Progenitor cell of endocrine pancreas (in vitro differentiated cells): ENCODE data around the gene BCAS3. TPM values are rescaled to one million over a fixed set of nuclear protein-coding genes. Genes with fewer than 3 reads are reported as not detected.

Experiments used
- DNase-seq: peaks from one replicate; pipeline ENCODE4 v3.0.0; 2021; ENCODE audit warnings: low spot score; ENCODE audit not compliant: unreplicated experiment
- H3K27ac Mint-ChIP-seq: 2 replicates; pipeline ENCODE4 v1.8.0; 2021; ENCODE audit warnings: mild to moderate bottlenecking, moderate library complexity, mixed read lengths
- H3K27me3 Mint-ChIP-seq: 2 replicates; pipeline ENCODE4 v1.8.0; 2021; ENCODE audit warnings: mixed read lengths
- H3K36me3 Mint-ChIP-seq: 2 replicates; pipeline ENCODE4 v1.8.0; 2022; ENCODE audit warnings: mixed read lengths; ENCODE audit not compliant: insufficient read depth
- H3K4me1 Mint-ChIP-seq: 2 replicates; pipeline ENCODE4 v1.8.0; 2021; ENCODE audit warnings: low read depth, mixed read lengths
- H3K4me3 Mint-ChIP-seq: 2 replicates; pipeline ENCODE4 v1.8.0; 2021; ENCODE audit warnings: low read depth, mild to moderate bottlenecking, moderate library complexity, mixed read lengths
- H3K9me3 Mint-ChIP-seq: 2 replicates; pipeline ENCODE4 v1.8.0; 2021; ENCODE audit warnings: low read depth, mixed read lengths
- CTCF ChIP-seq: fragments of 200-600 bp; sonication (generic); IDR thresholded peaks from one replicate; pipeline ENCODE4 v1.5.0; 2021; ENCODE audit warnings: antibody characterized with exemption, mild to moderate bottlenecking; ENCODE audit not compliant: unreplicated experiment
- total RNA-seq: library from RNA; stranded (reverse); gene quantifications from 2 replicates; pipeline ENCODE4 v1.2.1, GENCODE V29; 2021

The BCAS3 gene
- total RNA-seq, 1 donor from 2014 or later: 36.1 TPM

- Mint-ChIP-seq H3K36me3 (no peaks in the 10 kb centered on the region), H3K4me1 (peaks cover 25% of the 10 kb centered on the region), H3K9me3 (no peaks in the 10 kb centered on the region), H3K27me3 (peaks cover 55% of the 10 kb centered on the region), H3K4me3 (peak overlapping the region; percentile 16), H3K27ac (no peak overlapping the region)
- TF ChIP-seq CTCF: no peak
- no peak for DNase-seq
Observed at GRCh38 chr17:61395983-61396585, 718.4 kb downstream of the BCAS3 start.

GRCh38 chr17:61396586-61397085 is 719.0 kb downstream of the BCAS3 start:
- no peak overlapping the region for H3K27ac Mint-ChIP-seq
- TF ChIP-seq CTCF: no peak
- peaks cover 55% of the 10 kb centered on the region for H3K27me3 Mint-ChIP-seq
- H3K9me3 Mint-ChIP-seq: no peaks in the 10 kb centered on the region
- H3K4me3 Mint-ChIP-seq: no peak overlapping the region
- no peaks in the 10 kb centered on the region for H3K36me3 Mint-ChIP-seq
- no peak for DNase-seq
- H3K4me1 Mint-ChIP-seq: peaks cover 25% of the 10 kb centered on the region

- no peak for TF ChIP-seq CTCF
- H3K4me3 Mint-ChIP-seq: peak overlapping the region; percentile 65
- no peaks in the 10 kb centered on the region for H3K36me3 Mint-ChIP-seq
- H3K9me3 Mint-ChIP-seq: no peaks in the 10 kb centered on the region
- no peak for DNase-seq
- H3K4me1 Mint-ChIP-seq: peaks cover 23% of the 10 kb centered on the region
- H3K27me3 Mint-ChIP-seq: peaks cover 56% of the 10 kb centered on the region
- no peak overlapping the region for H3K27ac Mint-ChIP-seq
Observed at GRCh38 chr17:61397086-61397842, 719.6 kb downstream of the BCAS3 start.

- H3K27me3 Mint-ChIP-seq: peaks cover 66% of the 10 kb centered on the region
- no peaks in the 10 kb centered on the region for H3K9me3 Mint-ChIP-seq
- no peak for DNase-seq
- peak overlapping the region; percentile 65 for H3K4me3 Mint-ChIP-seq
- TF ChIP-seq CTCF: no peak
- H3K4me1 Mint-ChIP-seq: peaks cover 21% of the 10 kb centered on the region
- no peaks in the 10 kb centered on the region for H3K36me3 Mint-ChIP-seq
- H3K27ac Mint-ChIP-seq: no peak overlapping the region
Observed at GRCh38 chr17:61398721-61399130, 721.1 kb downstream of the BCAS3 start.

- H3K4me3 Mint-ChIP-seq: peak within 1 kb of the TSS; percentile 68
- no peaks in the 10 kb centered on the region for H3K9me3 Mint-ChIP-seq
- no peak within 1 kb of the TSS for H3K27ac Mint-ChIP-seq
- DNase-seq: no peak
- peaks cover 18% of the 10 kb centered on the region for H3K4me1 Mint-ChIP-seq
- TF ChIP-seq CTCF: peak; percentile 22
- H3K36me3 Mint-ChIP-seq: no peaks in the 10 kb centered on the region
- H3K27me3 Mint-ChIP-seq: peaks cover 71% of the 10 kb centered on the region
Observed at GRCh38 chr17:61399131-61400065, 721.7 kb downstream of the BCAS3 start, which contains the start of gene TBX2. Gene TBX2, plus strand, starts transcription at chr17:61399843. Its CDS starts 334 bp downstream, at chr17:61400177.
